Forelimb muscle (tissue), 1 donor: ENCODE measurements around the gene PRR33. TPM values are rescaled to one million over a fixed set of nuclear protein-coding genes. Genes with fewer than 3 reads are reported as not detected.
"Not testable (repeated sequence)": the region's sequence is repeated elsewhere in the genome, so short reads cannot be mapped to it uniquely, and the experiment has no call there.

Experiments
- DNase-seq: peaks from one replicate; pipeline ENCODE4 v3.0.0-alpha.2; 2013; ENCODE audit warnings: low read depth
- polyA plus RNA-seq: library from polyadenylated mRNA; unstranded; fragments of 120-200 nt; gene quantifications from one replicate; pipeline ENCODE4 v1.2.1, GENCODE V29; 2013; ENCODE audit not compliant: insufficient read length

PRR33 gene
- 6.3 TPM for polyA plus RNA-seq

DNA sequence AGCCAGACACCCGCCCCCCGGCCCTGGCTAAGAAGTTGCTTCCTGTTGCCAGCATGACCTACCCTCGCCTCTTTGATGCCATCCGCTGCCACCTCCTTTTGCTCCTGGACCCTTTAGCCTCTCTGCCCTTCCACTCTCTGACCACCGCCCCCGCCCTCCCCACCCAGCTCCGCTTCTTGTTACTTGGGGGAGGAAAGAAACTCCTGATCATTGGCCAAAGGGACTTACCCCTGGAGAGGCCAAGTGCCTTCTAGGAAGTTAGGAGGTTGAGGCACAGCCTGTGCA is at the start of gene PRR33:
Gene PRR33 (minus strand): TSS at position 65 of the 285 bp plus-strand sequence. CDS start 1,311 bp downstream, outside the sequence.
- no peak for DNase-seq

- not testable (repeated sequence) for DNase-seq
These were observed 48.1 kb upstream of the PRR33 start for GRCh38 chr11:1939788-1940187.

- peak; percentile 76 for DNase-seq
These were observed 47.4 kb upstream of the PRR33 start for GRCh38 chr11:1939006-1939625.

DNA sequence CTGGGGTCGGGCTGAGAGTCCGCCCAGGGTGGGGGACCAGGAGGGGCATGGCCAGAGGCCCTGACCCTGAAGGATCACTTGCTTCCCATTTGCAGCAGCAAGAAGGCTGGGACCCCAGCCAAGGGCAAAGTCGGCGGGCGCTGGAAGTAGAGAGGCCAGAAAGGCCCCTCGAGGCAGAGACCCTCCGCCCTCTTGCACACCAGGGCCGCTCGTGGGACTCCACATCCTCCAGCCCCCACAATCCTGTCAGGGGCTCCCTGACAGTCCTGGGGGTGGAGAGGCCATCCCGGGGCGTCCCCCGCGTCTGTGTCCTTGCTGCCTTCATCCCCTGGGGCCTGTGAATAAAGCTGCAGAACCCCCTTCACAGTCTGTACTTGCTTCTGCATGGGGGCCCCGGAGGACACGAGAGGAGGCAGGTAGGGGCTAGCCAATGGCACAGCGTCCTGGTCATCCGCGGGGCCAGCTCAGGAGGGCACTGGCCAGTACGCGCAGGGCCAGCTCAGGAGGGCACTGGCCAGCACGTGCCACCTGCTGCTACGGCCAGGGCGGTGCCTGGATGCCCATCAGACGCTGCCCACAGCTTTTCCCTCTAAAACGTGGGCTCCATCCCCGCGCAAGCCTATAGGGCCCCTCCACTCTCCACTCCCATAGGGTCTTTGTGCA is 46.8 kb upstream of the PRR33 start:
- DNase-seq: no peak

DNA sequence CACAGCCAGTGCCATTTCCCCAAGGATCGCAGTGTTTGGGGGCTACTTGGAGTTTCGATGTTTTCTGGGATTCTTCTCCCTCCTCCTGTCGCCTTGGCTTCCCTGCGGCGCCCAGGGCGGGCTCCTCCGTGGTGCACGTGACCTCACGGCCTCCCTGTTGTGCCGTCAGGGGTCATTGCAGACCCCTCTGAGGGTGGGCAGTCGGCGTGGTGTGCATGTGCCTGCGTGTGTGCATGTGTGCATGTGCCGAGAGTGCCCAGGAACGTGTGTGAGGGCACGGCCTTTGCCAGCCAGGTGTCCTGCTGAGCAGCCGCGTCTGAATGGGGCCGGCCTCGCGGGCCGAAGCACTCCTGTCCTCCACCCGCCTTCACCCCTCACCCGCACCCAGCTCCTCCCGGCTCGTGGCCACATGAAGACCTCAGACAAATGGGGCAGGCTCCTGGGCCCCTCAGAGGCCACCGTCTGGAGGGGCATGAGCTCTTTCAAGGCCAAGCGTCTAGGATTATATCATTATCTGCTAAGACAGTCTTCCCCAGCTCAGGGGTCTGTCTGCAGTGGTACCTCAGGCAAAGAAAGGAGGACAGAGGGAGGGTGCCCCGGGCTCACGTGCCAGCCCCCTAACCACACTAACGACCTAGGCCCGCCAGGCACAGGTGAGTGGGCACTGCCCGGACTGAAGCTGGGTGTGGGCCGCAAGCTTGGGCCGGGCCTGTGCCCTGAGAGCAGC is 46.1 kb upstream of the PRR33 start:
- DNase-seq: no peak

DNA sequence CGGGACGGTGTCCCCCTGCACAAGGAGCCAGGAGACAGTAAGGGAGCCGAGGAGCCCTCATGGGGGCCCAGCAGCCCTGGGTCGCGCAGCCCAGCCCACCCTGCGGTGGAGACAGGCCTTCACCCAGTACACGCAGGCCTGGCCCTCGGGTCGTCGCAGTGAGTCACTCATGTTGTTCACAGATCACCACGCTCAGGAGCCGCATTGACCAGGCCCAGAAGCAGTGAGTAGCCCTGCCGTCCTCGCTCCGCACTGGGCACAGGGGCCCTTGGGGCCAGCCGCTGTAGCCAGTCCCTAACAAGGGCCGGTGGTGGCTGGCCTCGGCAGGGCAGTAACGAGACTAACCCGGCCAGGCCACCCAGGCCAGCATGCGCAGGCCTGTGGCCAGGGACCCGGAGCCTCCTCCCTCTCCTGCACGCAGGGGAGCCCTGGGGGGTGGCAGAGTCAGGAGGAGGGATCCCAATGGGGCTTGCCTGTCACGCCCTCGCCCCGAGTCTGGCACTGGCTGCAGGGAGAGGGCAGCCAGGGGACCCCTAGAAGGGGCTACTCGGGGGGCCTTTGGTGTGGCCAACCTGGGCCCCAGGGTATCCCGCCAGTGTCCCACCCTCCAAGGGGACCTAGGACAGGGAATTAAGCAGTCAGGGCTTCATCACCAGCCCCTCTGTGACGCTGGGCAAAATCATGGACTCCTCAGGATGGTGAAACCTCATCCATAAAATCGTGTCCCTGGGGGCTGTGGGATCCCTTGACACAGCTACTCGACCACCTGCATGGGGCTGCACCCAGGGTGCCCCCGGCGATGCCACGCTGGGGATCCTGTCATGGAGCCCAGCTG is 45.3 kb upstream of the PRR33 start:
- no peak for DNase-seq

DNA sequence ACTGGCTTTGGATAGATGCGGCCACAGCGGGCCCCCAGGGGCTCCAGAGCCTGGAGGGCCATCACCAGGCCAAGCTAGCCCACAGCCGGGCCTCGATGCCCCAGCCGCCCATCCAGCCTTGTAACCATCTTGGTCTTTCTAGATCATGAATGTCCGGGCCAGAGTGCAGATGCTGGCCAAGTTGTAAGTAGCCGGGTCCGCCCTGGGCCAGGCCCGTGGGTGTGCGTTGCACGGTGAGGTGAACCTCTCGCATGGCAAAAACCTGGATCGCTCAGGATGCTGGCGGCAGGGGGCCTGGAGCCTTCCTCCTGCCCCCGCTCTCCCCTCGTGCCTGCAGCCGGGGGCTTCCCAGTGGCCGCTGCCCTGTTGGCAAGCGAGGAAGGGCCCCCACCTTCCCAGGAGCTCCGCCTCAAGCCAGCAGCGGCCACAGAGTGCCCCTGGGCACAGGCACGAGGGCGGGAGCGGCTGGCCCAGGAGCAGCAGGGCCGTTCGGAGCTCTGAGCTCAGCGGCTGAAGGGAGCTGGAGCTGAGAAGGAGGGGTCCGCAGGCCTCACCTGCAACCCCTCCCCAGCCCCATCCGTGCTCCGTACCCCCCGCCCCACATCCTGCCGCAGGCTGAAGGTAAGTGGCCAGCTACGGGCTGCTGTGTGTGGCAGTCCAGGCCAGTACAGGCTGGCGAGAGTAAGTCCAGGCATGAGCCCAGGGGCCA is 44.5 kb upstream of the PRR33 start:
- DNase-seq: no peak

- no peak for DNase-seq
These were observed 43.7 kb upstream of the PRR33 start for GRCh38 chr11:1935156-1936071.

DNA sequence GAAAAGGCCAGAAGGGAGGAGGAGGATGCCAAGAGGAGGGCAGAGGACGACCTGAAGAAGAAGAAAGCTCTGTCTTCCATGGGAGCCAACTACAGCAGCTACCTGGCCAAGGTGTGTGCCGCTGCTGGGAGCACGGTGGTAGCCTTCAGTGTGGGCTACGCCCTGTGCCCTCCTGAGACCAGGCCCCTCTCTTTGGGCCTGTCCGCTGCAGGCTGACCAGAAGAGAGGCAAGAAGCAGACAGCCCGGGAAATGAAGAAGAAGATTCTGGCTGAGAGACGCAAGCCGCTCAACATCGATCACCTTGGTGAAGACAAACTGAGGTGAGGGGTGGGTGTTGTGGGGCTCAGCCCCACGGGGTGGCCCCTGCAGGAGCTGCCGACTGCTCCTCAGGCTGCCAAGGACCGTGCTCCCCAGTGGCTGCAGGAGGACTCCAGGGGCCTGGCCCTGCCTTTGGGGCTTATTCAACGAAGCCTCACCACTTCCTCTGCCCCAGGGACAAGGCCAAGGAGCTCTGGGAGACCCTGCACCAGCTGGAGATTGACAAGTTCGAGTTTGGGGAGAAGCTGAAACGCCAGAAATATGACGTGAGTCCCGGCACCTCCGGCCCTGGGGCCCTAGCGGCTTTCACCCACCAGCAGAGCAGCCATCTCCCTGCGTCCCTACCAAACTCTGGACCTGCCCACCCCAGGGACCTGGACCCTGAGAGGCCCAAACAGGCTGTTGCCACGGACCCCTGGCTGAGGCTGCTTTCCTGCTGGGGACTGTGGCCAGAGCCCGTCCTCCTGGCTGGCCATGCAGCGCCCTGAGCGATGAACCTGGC is 42.9 kb upstream of the PRR33 start:
- no peak for DNase-seq

- no peak for DNase-seq
These were observed 42.0 kb upstream of the PRR33 start for GRCh38 chr11:1933416-1934334.

DNA sequence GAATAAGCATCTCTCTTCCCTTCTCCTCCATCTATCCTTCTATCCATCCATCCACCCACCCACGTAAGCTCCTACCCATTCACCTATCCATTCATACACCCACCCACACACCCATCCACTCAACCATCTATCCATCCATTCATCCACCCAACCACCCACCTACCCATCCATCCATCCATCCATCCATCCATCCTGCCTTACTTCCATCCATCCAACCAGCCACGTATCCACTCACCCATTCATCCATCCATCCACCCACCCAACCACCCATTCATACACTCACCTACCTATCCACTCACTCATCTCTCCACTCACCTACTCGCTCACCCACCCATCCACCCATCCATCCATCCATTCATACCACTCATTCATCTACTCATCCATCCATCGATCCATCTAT is 41.0 kb upstream of the PRR33 start:
- DNase-seq: no peak

- no peak for DNase-seq
These were observed 40.4 kb upstream of the PRR33 start for GRCh38 chr11:1932105-1932480.

GRCh38 chr11:1931341-1932104 is 39.8 kb upstream of the PRR33 start:
- no peak for DNase-seq

- no peak for DNase-seq
These were observed 38.8 kb upstream of the PRR33 start for GRCh38 chr11:1930462-1930830.

- DNase-seq: no peak
These were observed 38.1 kb upstream of the PRR33 start for GRCh38 chr11:1929621-1930461.

DNA sequence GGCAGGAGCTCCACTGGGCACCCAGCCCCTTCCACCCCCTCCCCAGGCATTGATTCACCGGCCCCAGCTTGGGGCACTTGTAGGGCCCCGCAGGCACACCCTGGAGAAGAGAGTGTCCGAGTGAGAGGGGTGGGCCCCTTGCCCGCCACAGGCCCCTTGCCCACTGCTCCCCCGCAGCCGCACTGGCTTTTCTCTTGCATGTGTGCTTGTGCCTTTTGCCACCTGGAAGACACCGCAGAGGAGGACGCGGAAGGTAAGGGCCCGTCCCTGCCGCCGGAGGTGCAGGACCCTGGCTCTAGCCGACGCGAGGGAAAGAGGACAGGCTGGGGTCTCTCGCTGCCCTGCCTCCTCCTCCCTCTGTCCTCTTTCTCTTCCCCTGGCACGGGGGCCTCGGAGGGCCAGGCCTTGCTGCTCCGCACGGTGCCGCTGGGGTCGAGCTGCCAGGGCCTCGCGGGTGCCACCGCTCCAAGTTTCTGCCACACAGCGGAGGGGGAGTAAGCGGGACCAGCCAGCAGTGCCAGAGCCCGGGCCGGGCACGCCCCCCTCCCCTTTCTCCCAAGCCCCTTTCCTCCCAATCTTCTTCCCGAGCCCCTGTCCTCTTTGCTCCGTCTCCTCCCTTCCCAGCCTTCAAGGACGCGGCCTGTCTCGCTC is 37.3 kb upstream of the PRR33 start:
- DNase-seq: no peak
